H9 (cell line): ENCODE measurements around the gene F2. TPM values are rescaled to one million over a fixed set of nuclear protein-coding genes. Genes with fewer than 3 reads are reported as not detected.

Experiments used
- DNase-seq: peaks from one replicate; pipeline ENCODE4 v3.0.0-alpha.2; 2017
- H2AFZ ChIP-seq: one replicate; pipeline ENCODE4 v1.6.1; 2013; ENCODE audit warnings: mild to moderate bottlenecking, low read length, control low read depth, moderate library complexity
- H2AK5ac ChIP-seq: 2 replicates; pipeline ENCODE4 v1.6.1; 2013; ENCODE audit warnings: low read length, control low read depth, mixed read lengths; ENCODE audit not compliant: insufficient read length
- H2BK120ac ChIP-seq: one replicate; pipeline ENCODE4 v1.6.1; 2013; ENCODE audit warnings: low read depth, mild to moderate bottlenecking, low read length, control low read depth, inconsistent platforms; ENCODE audit not compliant: poor library complexity, severe bottlenecking
- H2BK12ac ChIP-seq: 2 replicates; pipeline ENCODE4 v1.6.1; 2013; ENCODE audit warnings: low read length, control low read depth, mixed read lengths, low read depth; ENCODE audit not compliant: insufficient read length
- H2BK15ac ChIP-seq: 2 replicates; pipeline ENCODE4 v1.6.1; 2013; ENCODE audit warnings: low read depth, low read length, control low read depth
- H2BK20ac ChIP-seq: one replicate; pipeline ENCODE4 v1.6.1; 2013; ENCODE audit warnings: low read depth, mild to moderate bottlenecking, low read length, control low read depth, inconsistent platforms; ENCODE audit not compliant: poor library complexity, severe bottlenecking
- H2BK5ac ChIP-seq: 2 replicates; pipeline ENCODE4 v1.6.1; 2013; ENCODE audit warnings: low read length, control low read depth, mixed read lengths; ENCODE audit not compliant: insufficient read length
- H3K14ac ChIP-seq: 2 replicates; pipeline ENCODE4 v1.6.1; 2013; ENCODE audit warnings: low read length, control low read depth; ENCODE audit not compliant: insufficient read depth
- H3K18ac ChIP-seq: 2 replicates; pipeline ENCODE4 v1.6.1; 2013; ENCODE audit warnings: low read depth, mild to moderate bottlenecking, mixed read lengths, low read length, control low read depth; ENCODE audit not compliant: insufficient read length
- H3K23ac ChIP-seq: 2 replicates; pipeline ENCODE4 v1.6.1; 2013; ENCODE audit warnings: low read length, control low read depth, mixed read lengths, low read depth; ENCODE audit not compliant: insufficient read length
- H3K23me2 ChIP-seq: 2 replicates; pipeline ENCODE4 v1.6.1; 2013; ENCODE audit warnings: low read depth, mild to moderate bottlenecking, mixed read lengths, low read length, control low read depth; ENCODE audit not compliant: insufficient read length, poor library complexity, severe bottlenecking
- H3K27ac ChIP-seq: 2 replicates; pipeline ENCODE4 v1.5.1; 2013; ENCODE audit warnings: low read length, control low read depth, mixed read lengths, low read depth; ENCODE audit not compliant: insufficient read length
- H3K27me3 ChIP-seq: 2 replicates; pipeline ENCODE4 v1.6.1; 2013; ENCODE audit warnings: low read length, control low read depth, inconsistent platforms; ENCODE audit not compliant: insufficient read depth
- H3K4ac ChIP-seq: 2 replicates; pipeline ENCODE4 v1.6.1; 2013; ENCODE audit warnings: low read depth, mild to moderate bottlenecking, control low read depth, inconsistent platforms, low read length, moderate library complexity
- H3K4me1 ChIP-seq: 2 replicates; pipeline ENCODE4 v1.6.1; 2013; ENCODE audit warnings: low read length, control low read depth, inconsistent platforms; ENCODE audit not compliant: insufficient read depth
- H3K4me2 ChIP-seq: 2 replicates; pipeline ENCODE4 v1.6.1; 2013; ENCODE audit warnings: low read length, control low read depth, mixed read lengths; ENCODE audit not compliant: insufficient read length, insufficient read depth
- H3K56ac ChIP-seq: 2 replicates; pipeline ENCODE4 v1.6.1; 2013; ENCODE audit warnings: low read depth, mild to moderate bottlenecking, mixed read lengths, low read length, control low read depth; ENCODE audit not compliant: insufficient read length
- H3K79me1 ChIP-seq: 2 replicates; pipeline ENCODE4 v1.6.1; 2013; ENCODE audit warnings: low read depth, mild to moderate bottlenecking, moderate library complexity, low read length, control low read depth, inconsistent platforms; ENCODE audit not compliant: insufficient read depth, poor library complexity, severe bottlenecking
- H3K79me2 ChIP-seq: 2 replicates; pipeline ENCODE4 v1.6.1; 2013; ENCODE audit warnings: low read length, control low read depth, inconsistent platforms; ENCODE audit not compliant: insufficient read depth
- H3K9ac ChIP-seq: 2 replicates; pipeline ENCODE4 v1.6.1; 2013; ENCODE audit warnings: low read length, control low read depth, mixed read lengths; ENCODE audit not compliant: insufficient read length; ENCODE audit errors: extremely low read depth
- H3K9me3 ChIP-seq: one replicate; pipeline ENCODE4 v1.6.1; 2013; ENCODE audit warnings: low read depth, low read length, inconsistent platforms; ENCODE audit not compliant: control insufficient read depth
- H3T11ph ChIP-seq: one replicate; pipeline ENCODE4 v1.6.1; 2013; ENCODE audit warnings: mild to moderate bottlenecking, low read length, control low read depth, inconsistent platforms
- H4K20me1 ChIP-seq: one replicate; pipeline ENCODE4 v1.6.1; 2013; ENCODE audit not compliant: control insufficient read depth, insufficient read length, insufficient read depth
- H4K5ac ChIP-seq: 2 replicates; pipeline ENCODE4 v1.6.1; 2013; ENCODE audit warnings: low read depth, mild to moderate bottlenecking, mixed read lengths, low read length, control low read depth; ENCODE audit not compliant: insufficient read length
- H4K8ac ChIP-seq: replicated peaks from 2 replicates; pipeline ENCODE4 v1.6.1; 2013; ENCODE audit warnings: low read length, control low read depth, mixed read lengths, low read depth; ENCODE audit not compliant: insufficient read length
- H4K91ac ChIP-seq: 2 replicates; pipeline ENCODE4 v1.6.1; 2013; ENCODE audit warnings: low read depth, mild to moderate bottlenecking, moderate library complexity, mixed read lengths, low read length, control low read depth; ENCODE audit not compliant: insufficient read length
- H3K27ac Mint-ChIP-seq, 3 experiments: 2 replicates in 2 of 3; 3 replicates in 1 of 3; pipeline ENCODE4 v1.8.0; 2020 to 2021; ENCODE audit warnings: mixed read lengths in 3 of 3, mild to moderate bottlenecking in 1 of 3, moderate library complexity in 1 of 3
- H3K27me3 Mint-ChIP-seq: 2 replicates; pipeline ENCODE4 v1.8.0; 2021; ENCODE audit warnings: low read depth, mild to moderate bottlenecking, moderate library complexity, mixed read lengths
- H3K36me3 Mint-ChIP-seq, 3 experiments: 2 replicates in 2 of 3; 3 replicates in 1 of 3; pipeline ENCODE4 v1.8.0; 2020 to 2021; ENCODE audit warnings: low read depth in 3 of 3, mixed read lengths in 3 of 3; ENCODE audit not compliant: insufficient read depth in 1 of 3
- H3K4me1 Mint-ChIP-seq, 2 experiments: 2 replicates each; pipeline ENCODE4 v1.8.0; 2020; ENCODE audit warnings: mixed read lengths in 2 of 2
- H3K4me3 Mint-ChIP-seq, 2 experiments: 2 replicates in 1 of 2; 3 replicates in 1 of 2; pipeline ENCODE4 v1.8.0; 2020 to 2021; ENCODE audit warnings: mild to moderate bottlenecking in 2 of 2, mixed read lengths in 2 of 2, moderate library complexity in 1 of 2
- H3K9me3 Mint-ChIP-seq, 2 experiments: 2 replicates in 1 of 2; 3 replicates in 1 of 2; pipeline ENCODE4 v1.8.0; 2020; ENCODE audit warnings: mild to moderate bottlenecking in 2 of 2, mixed read lengths in 2 of 2, moderate library complexity in 1 of 2
- CTCF ChIP-seq: fragments of 200-600 bp; sonication (generic); conservative IDR thresholded peaks from 3 replicates; pipeline ENCODE4 v1.8.0; 2021; ENCODE audit warnings: antibody characterized with exemption, mild to moderate bottlenecking
- WGBS: extraction: QIAGEN DNeasy Blood & Tissue Kit; methylation state at CpG from one replicate; pipeline ENCODE4 v1.1.7; 2013; ENCODE audit warnings: missing lambda C conversion rate, low lambda C conversion rate, mixed read lengths; ENCODE audit not compliant: insufficient read length; ENCODE audit errors: extremely low coverage; 5-methylcytosine and 5-hydroxymethylcytosine counted together
- total RNA-seq: library from RNA; stranded (reverse); gene quantifications from 2 replicates; pipeline ENCODE4 v1.2.1, GENCODE V29; 2021

F2 gene
- total RNA-seq, 1 experiment from 2014 or later, result not detected

GRCh38 chr11:46721286-46721685, 2.3 kb downstream of the F2 start:
- WGBS, result no CpG with 5 or more reads among the region's 6 CpGs
- no peak overlapping the region for H2AFZ ChIP-seq
- no peaks in the 10 kb centered on the region for H3K79me2 ChIP-seq
- no peak overlapping the region for H4K5ac ChIP-seq
- H3K4me1 ChIP-seq, result 0 out of 2 replicates have a peak, but pooled peaks cover 3% of the 10 kb centered on the region
- H3K23me2 ChIP-seq, result no peaks in the 10 kb centered on the region
- H2AK5ac ChIP-seq, result no peak overlapping the region
- no peak for DNase-seq
- no peak overlapping the region for H2BK12ac ChIP-seq
- H2BK20ac ChIP-seq, result no peak overlapping the region
- H3K9ac ChIP-seq, result no peak overlapping the region
- H2BK5ac ChIP-seq, result no peak overlapping the region
- no peak overlapping the region for H4K91ac ChIP-seq
- H2BK120ac ChIP-seq, result no peak overlapping the region
- TF ChIP-seq CTCF, result no peak
- H4K20me1 ChIP-seq, result no peaks in the 10 kb centered on the region
- no peak overlapping the region for H3K4me2 ChIP-seq
- H3K9me3 ChIP-seq, result no peaks in the 10 kb centered on the region
- H3K23ac ChIP-seq, result no peak overlapping the region
- Mint-ChIP-seq H3K9me3 (no peaks in the 10 kb centered on the region), H3K4me1 (peaks cover 9 to 18% of the 10 kb centered on the region in 2 experiments), H3K27ac (no peak overlapping the region; a peak in 1 of 7 replicates), H3K36me3 (no peaks in the 10 kb centered on the region), H3K27me3 (no peaks in the 10 kb centered on the region; the same call in 1 of the 2 replicates), H3K4me3 (no peak overlapping the region)
- no peak overlapping the region for H3K14ac ChIP-seq
- no peaks in the 10 kb centered on the region for H3K79me1 ChIP-seq
- no peak overlapping the region for H3K4ac ChIP-seq
- H3K56ac ChIP-seq, result no peak overlapping the region
- no peak overlapping the region for H4K8ac ChIP-seq
- no peak overlapping the region for H3T11ph ChIP-seq
- no peak overlapping the region for H3K27ac ChIP-seq
- H3K18ac ChIP-seq, result no peak overlapping the region
- no peak overlapping the region for H2BK15ac ChIP-seq
- H3K27me3 ChIP-seq, result no peaks in the 10 kb centered on the region
